GM19238 (cell line): ENCODE measurements around the gene ACOXL.
"Not testable (repeated sequence)": the region's sequence is repeated elsewhere in the genome, so short reads cannot be mapped to it uniquely, and the experiment has no call there.

Experiments used
- DNase-seq: peaks from one replicate; pipeline ENCODE4 v3.0.0; 2011; ENCODE audit warnings: low spot score; ENCODE audit not compliant: insufficient read length

Gene ACOXL

GRCh38 chr2:110732422-110733413 lies at the start of gene ACOXL:
TSS of gene ACOXL (plus strand) at chr2:110732573. CDS start at chr2:110768390, 35,817 bp downstream.
- no peak for DNase-seq

DNA sequence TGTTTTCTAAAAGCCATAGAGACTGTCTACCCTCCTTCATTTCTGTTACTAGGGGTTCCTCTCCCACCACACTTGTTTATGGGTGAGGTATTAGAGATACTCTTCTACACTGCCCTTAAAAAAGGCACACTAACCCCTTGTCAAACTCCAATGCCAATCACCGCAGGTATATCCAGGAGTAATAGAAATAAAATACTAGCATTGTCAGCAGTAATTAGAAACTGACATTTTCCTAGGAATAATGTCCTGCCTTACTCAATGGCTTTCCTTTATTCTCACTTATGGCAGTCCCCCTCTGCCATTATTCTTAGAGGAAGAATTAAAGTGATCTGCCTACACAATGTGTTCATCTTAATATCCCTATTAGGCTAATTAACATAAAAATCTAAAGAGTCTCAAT lies 49.5 kb upstream of the ACOXL start:
- DNase-seq, result no peak

GRCh38 chr2:110687775-110688484 lies 44.4 kb upstream of the ACOXL start:
- not testable (repeated sequence) for DNase-seq

DNA sequence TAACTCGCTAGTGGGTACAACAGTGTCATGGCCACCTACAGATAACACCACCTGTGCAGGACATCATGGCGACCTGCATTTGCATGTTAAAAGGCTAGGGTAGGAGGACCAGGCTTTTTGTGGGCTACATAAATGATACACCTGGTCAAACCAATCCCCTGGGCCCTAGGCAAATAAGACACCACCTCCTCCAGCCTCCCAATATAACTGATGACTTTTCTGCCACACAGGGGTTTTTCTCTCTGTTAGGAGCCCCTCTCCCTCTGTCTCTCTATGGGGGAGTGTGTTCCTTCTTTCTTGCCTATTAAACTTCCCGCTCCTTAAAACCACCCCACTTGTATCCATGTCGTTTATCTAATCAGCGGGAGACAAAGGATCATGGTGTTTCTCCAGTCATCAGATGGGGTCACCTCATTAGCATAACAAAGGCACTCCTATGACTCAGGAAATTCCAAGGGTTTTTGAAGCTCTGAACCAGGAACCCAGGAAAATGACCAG lies 43.7 kb upstream of the ACOXL start:
- no peak for DNase-seq

GRCh38 chr2:110690083-110690965 lies 42.0 kb upstream of the ACOXL start:
- no peak for DNase-seq

DNA sequence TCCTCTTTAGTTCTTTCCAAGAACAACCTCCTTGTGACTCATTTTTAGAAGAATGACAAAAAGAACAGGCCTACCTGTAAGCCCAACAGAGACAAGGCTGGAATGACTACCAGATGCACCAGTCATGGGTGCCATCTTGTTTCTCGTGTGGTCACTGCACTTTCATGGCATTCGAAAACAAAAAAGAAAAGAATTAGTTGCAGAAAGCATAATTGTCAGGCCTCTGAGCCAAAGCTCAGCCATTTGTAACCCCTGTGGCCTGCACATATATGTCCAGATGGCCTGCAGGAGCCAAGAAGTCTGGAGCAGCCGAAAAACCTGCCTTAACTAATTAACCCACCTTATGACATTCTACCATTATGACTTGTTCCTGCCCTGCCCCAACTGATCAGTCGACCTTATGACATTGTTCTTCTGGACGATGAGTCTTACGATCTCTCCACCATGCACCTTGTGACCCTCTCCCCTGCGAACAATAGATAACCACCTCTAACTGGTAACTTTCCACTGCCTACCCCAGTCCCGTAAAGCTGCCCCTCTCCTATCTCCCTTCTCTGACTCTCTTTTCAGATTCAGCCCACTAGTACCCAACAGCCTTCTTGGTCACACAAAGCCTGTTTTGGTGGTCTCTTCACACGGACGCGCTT lies 40.6 kb upstream of the ACOXL start:
- DNase-seq, result no peak

DNA sequence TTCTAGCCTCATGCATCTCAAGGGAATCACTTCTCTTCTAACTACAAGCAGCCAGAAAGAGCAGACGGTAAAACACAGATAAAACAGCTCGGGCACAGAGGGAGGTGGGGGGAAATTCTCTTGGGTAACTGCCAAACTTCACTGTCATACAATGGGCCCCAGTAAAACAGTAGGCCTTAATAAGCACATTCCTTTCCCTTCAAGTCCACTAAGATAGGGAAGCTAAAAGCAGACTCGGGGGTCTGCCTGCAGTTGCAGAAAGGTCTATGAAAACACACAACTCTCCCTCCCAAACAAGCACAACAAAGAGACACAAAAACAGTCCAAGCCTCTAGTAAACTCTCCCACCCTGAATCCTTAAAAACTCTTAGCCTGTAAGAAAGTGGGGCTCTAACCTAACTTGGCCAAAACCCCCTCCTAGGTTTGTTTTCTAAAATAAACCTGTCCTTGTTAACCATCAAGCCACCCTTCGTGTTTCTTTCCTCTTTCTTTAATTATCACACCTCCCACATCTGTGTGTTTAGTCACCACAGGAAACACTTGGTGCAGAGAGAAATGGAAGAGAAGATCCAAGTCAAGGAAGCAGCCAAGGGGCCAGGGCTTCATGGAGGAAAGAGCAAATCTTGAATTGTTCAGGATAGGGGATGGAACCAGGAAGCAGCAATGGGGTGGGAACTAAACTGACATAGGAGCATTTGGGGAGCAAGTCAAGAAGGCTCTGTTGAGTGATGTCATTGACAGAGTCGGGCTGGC lies 37.1 kb upstream of the ACOXL start:
- not testable (repeated sequence) for DNase-seq

DNA sequence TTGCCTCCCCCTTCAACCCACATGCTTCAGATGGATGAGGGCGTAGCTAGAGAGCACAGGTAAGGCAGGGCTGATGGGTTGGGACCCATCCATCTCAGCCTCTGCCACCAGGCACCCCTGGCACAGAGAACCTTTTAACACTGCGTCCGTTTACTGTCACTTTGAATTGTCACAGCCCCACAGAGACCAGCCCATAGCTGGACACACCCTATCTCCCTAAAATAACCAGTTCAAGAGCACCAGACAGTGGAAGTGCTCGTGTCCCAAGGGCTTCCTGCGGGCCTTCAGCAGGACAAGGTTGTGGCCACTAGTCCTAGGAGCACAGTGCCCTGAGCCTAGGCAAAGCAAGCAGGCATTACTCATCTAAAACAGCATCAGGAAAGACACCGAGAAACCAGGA lies 34.1 kb upstream of the ACOXL start:
- not testable (repeated sequence) for DNase-seq

DNA sequence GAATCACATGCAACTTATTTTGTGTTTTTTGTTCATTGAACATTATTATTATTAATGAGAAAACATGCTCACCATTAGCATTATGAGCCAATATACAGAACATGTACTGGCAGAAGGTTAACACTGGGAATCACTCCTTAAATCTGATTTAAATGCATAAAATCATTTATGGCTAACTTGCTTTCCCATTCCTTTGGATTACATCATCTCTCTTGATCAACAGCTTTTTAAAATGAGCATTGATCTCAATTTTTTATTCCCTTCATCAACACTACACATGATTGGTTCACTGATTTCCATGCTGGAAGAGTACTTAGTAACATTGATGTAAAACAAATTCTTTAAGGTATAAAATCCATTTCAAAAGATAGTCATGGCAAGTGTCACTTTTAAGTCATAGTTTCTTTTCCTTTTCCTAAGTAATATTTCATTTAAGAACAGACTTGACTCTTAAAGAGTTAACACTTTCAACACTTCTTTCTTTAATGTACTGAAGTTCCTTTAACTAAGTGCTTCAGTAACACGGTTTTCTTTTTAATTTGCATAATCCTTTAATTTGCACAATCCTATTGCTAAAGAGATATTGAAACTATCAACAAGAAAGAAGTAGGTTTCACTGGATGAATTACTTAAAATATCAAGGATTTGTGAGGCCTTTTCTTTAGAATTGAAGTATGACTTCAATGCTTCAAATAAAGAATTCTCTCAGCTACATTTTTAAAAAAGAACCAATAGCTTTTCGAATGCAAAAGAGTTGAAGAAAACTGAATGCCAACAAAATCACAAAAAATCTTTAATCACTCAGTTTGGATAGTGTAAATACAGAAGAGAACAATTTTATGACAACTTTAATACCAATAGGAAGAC lies 29.6 kb upstream of the ACOXL start:
- no peak for DNase-seq

- DNase-seq, result no peak
Observed at GRCh38 chr2:110707386-110707965, 24.9 kb upstream of the ACOXL start.

GRCh38 chr2:110708455-110708854 lies 23.9 kb upstream of the ACOXL start:
- DNase-seq, result no peak

DNA sequence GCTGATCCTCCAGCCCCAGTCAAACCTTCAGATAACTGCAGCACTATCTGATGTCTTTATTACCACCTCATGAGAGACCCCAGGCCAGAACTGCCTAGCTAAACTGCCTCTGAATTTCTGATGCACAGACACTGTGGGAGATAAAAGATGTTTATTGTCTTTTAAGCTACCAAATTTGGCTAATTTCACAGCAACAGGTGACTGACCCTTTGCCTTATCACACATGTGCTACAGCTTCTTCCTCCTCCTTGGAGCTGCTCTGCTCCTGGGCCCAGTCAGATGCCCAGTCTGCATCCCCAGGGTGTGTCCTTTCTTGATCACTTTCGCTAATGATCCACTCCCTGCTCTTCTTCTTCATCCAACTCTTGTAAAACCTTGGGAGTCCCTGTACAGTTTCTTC lies 19.6 kb upstream of the ACOXL start:
- no peak for DNase-seq

- DNase-seq, result no peak
Observed at GRCh38 chr2:110713513-110714362, 18.6 kb upstream of the ACOXL start.

DNA sequence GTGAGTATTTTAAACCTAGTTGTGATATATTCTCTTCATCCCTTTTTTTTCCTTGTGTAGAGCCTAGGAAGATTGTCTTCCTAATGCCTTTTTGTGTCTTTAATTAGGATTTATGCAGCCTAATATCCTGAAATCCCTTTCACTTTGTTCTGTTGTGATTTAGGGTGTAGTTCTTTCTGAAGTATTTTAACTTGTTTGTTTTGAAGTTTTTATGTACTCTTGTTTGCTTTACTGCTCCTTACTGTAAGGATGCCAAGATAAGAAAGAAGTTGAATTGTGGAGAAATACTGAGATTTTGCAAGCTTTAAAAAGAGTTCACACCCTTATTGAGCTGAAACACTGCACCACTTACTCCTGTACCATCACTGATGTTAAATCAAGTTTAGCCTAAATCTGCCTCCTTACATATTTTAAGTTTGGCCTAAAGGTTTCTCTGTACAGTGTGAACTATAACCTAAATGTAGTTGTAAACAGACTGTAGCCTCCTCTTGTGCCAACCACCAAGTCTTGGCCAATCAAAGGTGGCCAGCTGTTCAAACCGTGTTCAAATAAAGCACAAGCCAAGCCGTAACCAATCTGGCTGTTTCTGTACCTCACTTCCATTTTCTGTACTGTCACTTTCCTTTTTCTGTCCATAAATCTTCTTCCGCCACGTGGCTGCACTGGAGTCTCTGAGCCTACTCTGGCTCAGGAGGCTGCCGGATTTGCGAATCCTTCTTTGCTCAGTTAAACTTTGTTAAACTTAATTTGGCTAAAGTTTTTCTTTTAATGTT lies 17.7 kb upstream of the ACOXL start:
- no peak for DNase-seq

DNA sequence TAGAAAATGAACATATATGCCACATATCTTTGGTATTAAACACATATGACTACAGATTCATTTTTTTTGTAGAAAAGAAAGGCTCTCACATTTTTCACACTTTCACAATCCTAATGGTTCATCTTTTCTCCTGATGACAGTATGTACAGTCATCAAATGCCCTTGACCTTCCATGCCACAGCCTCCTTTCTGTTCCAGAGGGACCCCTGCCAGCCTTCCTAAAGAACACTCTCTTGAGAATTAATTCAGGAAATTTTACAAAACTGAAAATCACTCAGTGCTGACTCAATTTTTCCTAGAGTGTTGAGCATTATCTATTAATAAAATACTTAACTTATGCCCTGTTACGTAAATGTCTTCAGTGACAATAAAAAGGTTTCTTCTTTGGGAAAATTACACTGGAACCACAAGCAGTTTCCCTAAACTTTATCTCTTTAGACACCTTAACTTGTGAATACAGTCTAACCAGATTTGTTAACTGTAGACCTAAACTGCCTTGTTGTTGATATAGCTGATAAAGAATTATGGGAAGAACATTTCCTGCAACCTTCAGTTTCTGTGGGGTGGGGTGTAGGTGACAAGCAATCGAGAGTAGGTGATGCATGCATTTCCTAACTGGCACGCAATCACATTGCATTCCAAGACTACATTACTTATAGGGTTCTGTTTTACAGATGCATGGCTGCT lies 15.3 kb upstream of the ACOXL start:
- no peak for DNase-seq

GRCh38 chr2:110717734-110718133 lies 14.6 kb upstream of the ACOXL start:
- DNase-seq, result no peak
